Liver (tissue), 9 donors: ENCODE results near the gene C11orf98. TPM values are rescaled to one million over a fixed set of nuclear protein-coding genes. Genes with fewer than 3 reads are reported as not detected.

ENCODE experiments used
- DNase-seq: peaks from one replicate; pipeline ENCODE4 v3.0.0-alpha.2; 2017; ENCODE audit warnings: low spot score
- H3K27ac ChIP-seq, 2 donors: one replicate each; pipeline ENCODE4 v1.7.0; 2013; ENCODE audit warnings: inconsistent platforms in 2 of 2, low read length in 2 of 2, control low read depth in 1 of 2, low read depth in 1 of 2, mild to moderate bottlenecking in 1 of 2
- H3K27me3 ChIP-seq, 4 donors: one replicate each; pipeline versions ENCODE4 v1.6.1 to v1.7.0; 2013; ENCODE audit warnings: low read length in 3 of 4, inconsistent platforms in 1 of 4, mild to moderate bottlenecking in 1 of 4, moderate library complexity in 1 of 4; ENCODE audit not compliant: control insufficient read depth in 4 of 4, insufficient read depth in 4 of 4
- H3K36me3 ChIP-seq, 4 donors: one replicate each; pipeline versions ENCODE4 v1.6.1 to v1.7.0; 2013; ENCODE audit warnings: low read length in 3 of 4, mild to moderate bottlenecking in 3 of 4, low read depth in 1 of 4, moderate library complexity in 1 of 4; ENCODE audit not compliant: control insufficient read depth in 4 of 4, insufficient read depth in 3 of 4
- H3K4me1 ChIP-seq, 4 donors: one replicate each; pipeline versions ENCODE4 v1.6.1 to v1.7.0; 2013; ENCODE audit warnings: low read length in 3 of 4, mild to moderate bottlenecking in 3 of 4, moderate library complexity in 1 of 4; ENCODE audit not compliant: control insufficient read depth in 4 of 4, insufficient read depth in 4 of 4
- H3K4me3 ChIP-seq, 3 donors: one replicate each; pipeline versions ENCODE4 v1.6.1 to v1.7.0; 2013; ENCODE audit warnings: low read length in 3 of 3, control low read depth in 1 of 3, low read depth in 1 of 3, mild to moderate bottlenecking in 1 of 3
- H3K9ac ChIP-seq, 2 donors: one replicate each; pipeline ENCODE4 v1.7.0; 2013; ENCODE audit warnings: low read length in 2 of 2, mild to moderate bottlenecking in 2 of 2, moderate library complexity in 2 of 2, control low read depth in 1 of 2, low read depth in 1 of 2
- H3K9me3 ChIP-seq, 4 donors: one replicate each; pipeline versions ENCODE4 v1.6.1 to v1.7.0; 2013; ENCODE audit warnings: low read length in 3 of 4; ENCODE audit not compliant: control insufficient read depth in 4 of 4
- ATF3 ChIP-seq: IDR thresholded peaks from 2 replicates; pipeline ENCODE4 v1.6.1; 2016; ENCODE audit warnings: antibody characterized with exemption
- CTCF ChIP-seq: fragments of 150-350 bp; IDR thresholded peaks from 2 replicates; pipeline ENCODE4 v1.5.1; 2017; ENCODE audit warnings: improper control_type of control experiment, low read depth, low read length; ENCODE audit not compliant: missing input control
- EGR1 ChIP-seq, 2 donors: IDR thresholded peaks; 2 replicates each; pipeline ENCODE4 v1.6.1; 2016 to 2018; ENCODE audit warnings: antibody characterized with exemption in 2 of 2, low read depth in 2 of 2
- FOXA1 ChIP-seq: IDR thresholded peaks from 2 replicates; pipeline ENCODE4 v1.6.1; 2016; ENCODE audit warnings: antibody characterized with exemption
- FOXA2 ChIP-seq: IDR thresholded peaks from 2 replicates; pipeline ENCODE4 v1.6.1; 2016; ENCODE audit warnings: antibody characterized with exemption
- GABPA ChIP-seq, 2 donors: IDR thresholded peaks in 1 of 2; conservative IDR thresholded peaks in 1 of 2; 2 replicates each; pipeline ENCODE4 v1.6.1; 2016; ENCODE audit warnings: antibody characterized with exemption in 2 of 2, mild to moderate bottlenecking in 1 of 2, moderate library complexity in 1 of 2
- HNF4A ChIP-seq, 2 donors: conservative IDR thresholded peaks; 2 replicates each; pipeline ENCODE4 v1.6.1; 2016; ENCODE audit warnings: antibody characterized with exemption in 2 of 2, mild to moderate bottlenecking in 2 of 2
- HNF4G ChIP-seq: IDR thresholded peaks from 2 replicates; pipeline ENCODE4 v1.6.1; 2016; ENCODE audit warnings: antibody characterized with exemption
- JUND ChIP-seq, 2 donors: IDR thresholded peaks; 2 replicates each; pipeline ENCODE4 v1.6.1; 2016; ENCODE audit warnings: antibody characterized with exemption in 2 of 2
- MAX ChIP-seq: IDR thresholded peaks from 2 replicates; pipeline ENCODE4 v1.6.1; 2016; ENCODE audit warnings: antibody characterized with exemption
- NR2F2 ChIP-seq: IDR thresholded peaks from 2 replicates; pipeline ENCODE4 v1.6.1; 2016; ENCODE audit warnings: antibody characterized with exemption
- RAD21 ChIP-seq, 2 donors: IDR thresholded peaks; 2 replicates each; pipeline ENCODE4 v1.6.1; 2016; ENCODE audit warnings: antibody characterized with exemption in 2 of 2, mild to moderate bottlenecking in 2 of 2
- REST ChIP-seq: IDR thresholded peaks from 2 replicates; pipeline ENCODE4 v1.6.1; 2016; ENCODE audit warnings: antibody characterized with exemption, mild to moderate bottlenecking
- RXRA ChIP-seq, 2 donors: IDR thresholded peaks; 2 replicates each; pipeline ENCODE4 v1.6.1; 2017 to 2018; ENCODE audit warnings: antibody characterized with exemption in 2 of 2, mild to moderate bottlenecking in 1 of 2
- SP1 ChIP-seq: IDR thresholded peaks from 2 replicates; pipeline ENCODE4 v1.6.1; 2018; ENCODE audit warnings: antibody characterized with exemption, mild to moderate bottlenecking
- TAF1 ChIP-seq: conservative IDR thresholded peaks from 2 replicates; pipeline ENCODE4 v1.6.1; 2016; ENCODE audit warnings: antibody characterized with exemption, mild to moderate bottlenecking
- YY1 ChIP-seq: IDR thresholded peaks from 2 replicates; pipeline ENCODE4 v1.6.1; 2016; ENCODE audit warnings: antibody characterized with exemption, mild to moderate bottlenecking
- ZBTB33 ChIP-seq: IDR thresholded peaks from 2 replicates; pipeline ENCODE4 v1.6.1; 2016; ENCODE audit warnings: antibody characterized with exemption
- WGBS: extraction: QIAGEN DNeasy Blood & Tissue Kit; methylation state at CpG from one replicate; pipeline ENCODE4 v1.1.7; 2013; 5-methylcytosine and 5-hydroxymethylcytosine counted together
- polyA plus RNA-seq, 2 donors: library from polyadenylated mRNA; stranded (reverse) in 1 of 2; unstranded in 1 of 2; fragments of 200-250 nt in 1 of 2; fragments of >200 nt in 1 of 2; fragmentation: Nextera tagmentation in 1 of 2; extraction: Ambion mirVana in 1 of 2; gene quantifications; one replicate each; pipeline versions ENCODE4 v1.2.1 to v1.2.3, GENCODE V29; 2013 to 2015
- total RNA-seq, 2 donors: library from RNA; depleted of rRNA; stranded (reverse); fragments of >200 nt; gene quantifications; one replicate each; pipeline ENCODE4 v1.2.3, GENCODE V29; 2014
- donor health status: healthy.
- donor health status: healthy.
- donor health status: healthy.
- donor health status: healthy.
- donor health status: healthy.

The C11orf98 gene
- total and polyA plus RNA-seq, 4 donors, result 16.5 to 49.9 (median 30.7) TPM

- Histone ChIP-seq H3K4me1 (peaks cover 7 to 50% (median 41%) of the 10 kb centered on the region in 4 donors), H3K27ac (no peak overlapping the region), H3K27me3 (no peaks in the 10 kb centered on the region), H3K9ac (no peak overlapping the region), H3K9me3 (no peaks in the 10 kb centered on the region), H3K4me3 (no peak overlapping the region), H3K36me3 (peaks cover 0 to 6% (median 3%) of the 10 kb centered on the region in 4 donors)
- TF ChIP-seq HNF4A (conservative IDR thresholded peaks at IDR 0.05) (no peak), RAD21 (IDR thresholded peaks at IDR 0.05) (no peak), ZBTB33 (no peak), REST (no peak), HNF4G (no peak), CTCF (no peak), EGR1 (IDR thresholded peaks at IDR 0.05; ENCODE audit: low read depth in 2 of 2) (no peak), ATF3 (no peak), TAF1 (no peak), FOXA1 (no peak), JUND (IDR thresholded peaks at IDR 0.05) (no peak), FOXA2 (no peak), GABPA (IDR thresholded peaks at IDR 0.05 in 1 of 2, conservative IDR thresholded peaks at IDR 0.05 in 1 of 2) (no peak), YY1 (no peak), MAX (no peak), SP1 (no peak), RXRA (IDR thresholded peaks at IDR 0.05) (no peak), NR2F2 (no peak)
- no peak for DNase-seq
- 82% methylated on average over 6 of the region's 6 CpGs for WGBS
These were observed 12.1 kb upstream of the C11orf98 start for GRCh38 chr11:62677156-62677555.
